Measurements from ENCODE around the gene CACNA1E.
A peak's percentile ranks its signal among the peaks of the same experiment; 100 is the strongest.

Gene CACNA1E

GRCh38 chr1:181484821-181485220 is 1.5 kb downstream of the CACNA1E start:
- DNase-seq (ENCODE audit: low spot score), result no peak

- peak; percentile 88 for DNase-seq (ENCODE audit: low spot score)
Observed at GRCh38 chr1:181485287-181486097, 2.2 kb downstream of the CACNA1E start.

- DNase-seq (ENCODE audit: low spot score), result no peak
Observed at GRCh38 chr1:181486098-181486420, 2.7 kb downstream of the CACNA1E start.

GRCh38 chr1:181488866-181489265 is 5.5 kb downstream of the CACNA1E start:
- no peak for DNase-seq (ENCODE audit: low spot score)

- DNase-seq (ENCODE audit: low spot score), result no peak
Observed at GRCh38 chr1:181490276-181490675, 7.0 kb downstream of the CACNA1E start.

- DNase-seq (ENCODE audit: low spot score), result no peak
Observed at GRCh38 chr1:181490740-181491712, 7.7 kb downstream of the CACNA1E start.

GRCh38 chr1:181493166-181493565 is 9.8 kb downstream of the CACNA1E start:
- DNase-seq (ENCODE audit: low spot score), result no peak

- DNase-seq (ENCODE audit: low spot score), result no peak
Observed at GRCh38 chr1:181493885-181494284, 10.6 kb downstream of the CACNA1E start.

GRCh38 chr1:181496759-181497158 is 13.4 kb downstream of the CACNA1E start:
- no peak for DNase-seq (ENCODE audit: low spot score)

GRCh38 chr1:181497870-181498269 is 14.6 kb downstream of the CACNA1E start:
- DNase-seq (ENCODE audit: low spot score), result peak; percentile 14

GRCh38 chr1:181499825-181500224 is 16.5 kb downstream of the CACNA1E start:
- DNase-seq (ENCODE audit: low spot score), result no peak

GRCh38 chr1:181500636-181501035 is 17.3 kb downstream of the CACNA1E start:
- DNase-seq (ENCODE audit: low spot score), result no peak

GRCh38 chr1:181501612-181502011 is 18.3 kb downstream of the CACNA1E start:
- DNase-seq (ENCODE audit: low spot score), result no peak

GRCh38 chr1:181503171-181503810 is 20.0 kb downstream of the CACNA1E start:
- DNase-seq (ENCODE audit: low spot score), result no peak

GRCh38 chr1:181504399-181504842 is 21.1 kb downstream of the CACNA1E start:
- DNase-seq (ENCODE audit: low spot score), result peak; percentile 76

- DNase-seq (ENCODE audit: low spot score), result no peak
Observed at GRCh38 chr1:181506563-181507353, 23.4 kb downstream of the CACNA1E start.

GRCh38 chr1:181508486-181509165 is 25.3 kb downstream of the CACNA1E start:
- no peak for DNase-seq (ENCODE audit: low spot score)

GRCh38 chr1:181513786-181514297 is 30.5 kb downstream of the CACNA1E start:
- DNase-seq (ENCODE audit: low spot score), result no peak

- DNase-seq (ENCODE audit: low spot score), result no peak
Observed at GRCh38 chr1:181514298-181515290, 31.3 kb downstream of the CACNA1E start.

GRCh38 chr1:181516706-181517105 is 33.4 kb downstream of the CACNA1E start:
- no peak for DNase-seq (ENCODE audit: low spot score)

Data from iPS-NIHi11 (cell line).